Measurements from ENCODE around the gene HLF.
A peak's percentile ranks its signal among the peaks of the same experiment; 100 is the strongest.

The HLF gene, protein sequence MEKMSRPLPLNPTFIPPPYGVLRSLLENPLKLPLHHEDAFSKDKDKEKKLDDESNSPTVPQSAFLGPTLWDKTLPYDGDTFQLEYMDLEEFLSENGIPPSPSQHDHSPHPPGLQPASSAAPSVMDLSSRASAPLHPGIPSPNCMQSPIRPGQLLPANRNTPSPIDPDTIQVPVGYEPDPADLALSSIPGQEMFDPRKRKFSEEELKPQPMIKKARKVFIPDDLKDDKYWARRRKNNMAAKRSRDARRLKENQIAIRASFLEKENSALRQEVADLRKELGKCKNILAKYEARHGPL

DNA sequence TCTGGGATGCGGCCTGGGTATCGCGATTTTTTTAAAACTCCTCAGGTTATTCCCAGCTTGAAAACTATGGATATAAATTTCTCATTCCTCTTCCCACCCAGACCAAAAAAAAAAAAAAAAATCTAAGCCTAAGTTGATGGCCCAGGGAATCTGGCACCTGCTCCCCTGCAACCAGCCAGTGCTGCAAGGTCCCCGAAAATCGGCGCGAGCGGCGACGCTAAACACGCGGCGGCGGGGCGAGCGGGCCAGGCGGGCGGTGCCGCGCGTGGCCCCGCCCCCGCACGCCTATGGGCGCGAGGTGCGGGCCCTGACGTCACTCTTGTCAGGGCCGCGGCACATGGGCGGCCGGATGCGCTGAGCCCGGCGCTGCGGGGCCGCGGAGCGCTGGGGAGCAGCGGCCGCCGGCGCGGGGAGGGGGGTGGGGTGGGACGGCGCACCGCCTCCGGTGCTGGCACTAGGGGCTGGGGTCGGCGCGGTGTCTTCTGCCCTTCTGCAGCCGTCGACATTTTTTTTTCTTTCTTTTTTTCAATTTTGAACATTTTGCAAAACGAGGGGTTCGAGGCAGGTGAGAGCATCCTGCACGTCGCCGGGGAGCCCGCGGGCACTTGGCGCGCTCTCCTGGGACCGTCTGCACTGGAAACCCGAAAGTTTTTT is at the start of gene HLF:
TSS of gene HLF (plus strand) at position 316 of the 654 bp plus-strand sequence. CDS start 525 bp downstream, outside the sequence.
- in situ Hi-C loops (cut with HindIII; ENCODE audit: low pct_ligation_motif_present, low pct_unique_long_range_greater_than_20kb, low sequenced_read_pairs), result no loop called here
- DNase-seq, result peak; percentile 84

DNA sequence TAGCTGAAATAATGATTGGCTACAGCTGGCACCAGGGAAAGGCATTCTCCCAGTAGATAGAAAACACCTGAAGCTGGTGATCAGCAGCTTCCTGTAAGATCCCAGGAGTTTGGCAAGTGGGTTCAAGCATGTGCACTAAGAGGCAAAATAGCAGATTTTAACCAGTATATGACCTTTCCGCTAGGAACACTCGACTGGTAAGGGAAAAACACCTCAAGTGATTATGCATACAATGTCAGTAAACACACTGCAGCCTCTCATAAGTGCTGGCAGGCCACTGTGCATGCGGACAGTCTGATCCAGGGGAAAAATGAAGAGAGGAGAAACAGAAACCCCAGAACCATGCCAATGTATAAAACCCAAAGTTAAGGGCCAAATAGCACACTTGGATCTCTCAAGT is 49.0 kb upstream of the HLF start:
- in situ Hi-C loops (cut with HindIII; ENCODE audit: low pct_ligation_motif_present, low pct_unique_long_range_greater_than_20kb, low sequenced_read_pairs), result no loop called here
- DNase-seq, result no peak

DNA sequence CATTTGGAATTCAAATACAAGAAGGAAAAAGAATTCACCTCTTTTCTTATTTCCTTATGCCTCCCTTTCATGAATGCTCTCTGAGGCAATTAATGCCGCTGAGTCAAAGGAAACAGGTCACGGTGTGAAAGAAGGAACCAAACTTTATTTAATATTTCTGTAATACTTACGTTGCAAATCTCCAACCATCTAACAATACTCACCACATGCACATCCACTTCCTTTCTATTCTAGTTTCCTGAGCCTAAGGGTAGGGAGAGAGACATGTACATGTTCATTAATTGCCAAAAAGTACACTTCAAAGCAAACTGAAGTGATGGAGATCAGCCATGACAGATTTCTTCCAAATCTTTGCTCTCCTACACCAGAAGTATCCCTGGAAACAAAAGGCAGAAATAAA is 47.9 kb upstream of the HLF start:
- in situ Hi-C loops (cut with HindIII; ENCODE audit: low pct_ligation_motif_present, low pct_unique_long_range_greater_than_20kb, low sequenced_read_pairs), result no loop called here
- no peak for DNase-seq

DNA sequence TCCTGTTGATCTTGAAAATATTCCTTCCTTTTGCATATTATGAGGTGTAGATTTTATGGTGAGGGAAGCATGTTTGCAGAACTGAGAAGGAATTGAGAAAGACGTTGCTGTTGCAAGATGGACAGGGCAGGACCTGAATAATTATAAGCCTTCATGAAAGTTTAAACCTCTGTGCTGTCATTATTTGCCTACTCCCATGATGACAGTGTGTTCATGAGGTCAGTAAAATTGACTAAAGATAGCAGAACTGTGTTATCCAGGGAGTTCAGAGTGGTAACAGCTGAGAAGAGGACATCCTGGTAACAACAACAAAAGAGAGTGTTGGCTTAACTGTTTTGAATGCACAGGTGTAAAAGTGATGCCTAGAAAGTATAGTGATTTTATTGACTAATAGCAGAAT is 45.3 kb upstream of the HLF start:
- in situ Hi-C loops (cut with HindIII; ENCODE audit: low pct_ligation_motif_present, low pct_unique_long_range_greater_than_20kb, low sequenced_read_pairs), result no loop called here
- no peak for DNase-seq

DNA sequence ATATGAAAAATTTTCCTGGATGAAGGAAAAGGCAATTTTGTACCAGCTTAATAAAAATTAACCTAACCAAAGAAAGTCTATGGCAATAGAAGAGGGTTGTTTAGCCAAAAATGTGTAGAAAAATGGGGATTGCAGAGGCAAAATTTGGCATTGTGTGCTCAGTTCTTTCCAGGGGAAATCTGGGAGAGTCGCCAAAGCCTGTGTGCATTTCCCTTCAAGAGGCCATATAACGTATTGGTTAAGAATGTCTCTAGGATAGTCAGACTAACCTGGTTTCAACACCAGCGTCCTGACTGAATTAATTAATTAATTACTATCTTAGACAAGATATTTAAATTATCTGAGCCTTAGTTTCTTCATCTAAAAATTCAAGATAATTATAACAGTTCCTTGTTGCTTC is 44.8 kb upstream of the HLF start:
- in situ Hi-C loops (cut with HindIII; ENCODE audit: low pct_ligation_motif_present, low pct_unique_long_range_greater_than_20kb, low sequenced_read_pairs), result no loop called here
- DNase-seq, result no peak

DNA sequence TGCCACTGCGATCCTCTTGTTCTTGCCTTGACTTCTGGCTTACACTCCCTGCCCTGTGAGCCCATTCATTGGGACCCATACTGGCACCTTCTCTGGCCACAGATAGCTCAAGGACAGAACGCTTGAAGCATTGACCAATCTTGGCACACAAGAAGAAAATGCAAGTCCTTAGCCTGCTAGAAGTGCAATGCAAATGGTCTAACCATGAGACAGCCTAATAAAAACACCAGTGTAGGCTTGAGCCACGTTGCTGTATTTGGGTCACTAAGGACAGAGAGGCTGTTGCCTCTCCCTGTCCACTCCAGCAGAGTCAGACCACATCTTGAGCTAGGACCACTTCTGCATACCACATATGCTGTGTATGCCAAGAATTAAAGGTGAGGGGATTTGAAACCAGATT is 41.2 kb upstream of the HLF start:
- in situ Hi-C loops (cut with HindIII; ENCODE audit: low pct_ligation_motif_present, low pct_unique_long_range_greater_than_20kb, low sequenced_read_pairs), result no loop called here
- DNase-seq, result no peak

DNA sequence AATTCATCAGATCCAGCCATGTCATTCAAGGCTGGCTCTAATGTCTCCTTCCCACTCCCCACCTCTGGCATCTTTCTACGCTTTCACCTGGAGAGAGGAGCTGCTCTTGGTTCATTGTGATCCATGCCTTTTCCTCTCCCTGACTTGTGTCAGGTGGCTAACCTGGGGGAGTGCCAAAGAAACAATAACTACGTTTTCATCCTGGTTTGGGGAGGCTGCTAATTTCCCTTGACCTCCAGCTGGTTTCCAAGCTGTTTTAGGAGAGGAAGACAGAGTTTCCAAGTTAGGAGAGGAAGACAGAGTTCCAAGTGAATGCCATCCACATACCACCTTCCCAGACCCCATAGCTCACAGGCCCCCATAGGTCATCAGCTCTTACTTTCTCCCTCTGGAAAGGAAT is 40.0 kb upstream of the HLF start:
- DNase-seq, result no peak
- in situ Hi-C loops (cut with HindIII; ENCODE audit: low pct_ligation_motif_present, low pct_unique_long_range_greater_than_20kb, low sequenced_read_pairs), result no loop called here

DNA sequence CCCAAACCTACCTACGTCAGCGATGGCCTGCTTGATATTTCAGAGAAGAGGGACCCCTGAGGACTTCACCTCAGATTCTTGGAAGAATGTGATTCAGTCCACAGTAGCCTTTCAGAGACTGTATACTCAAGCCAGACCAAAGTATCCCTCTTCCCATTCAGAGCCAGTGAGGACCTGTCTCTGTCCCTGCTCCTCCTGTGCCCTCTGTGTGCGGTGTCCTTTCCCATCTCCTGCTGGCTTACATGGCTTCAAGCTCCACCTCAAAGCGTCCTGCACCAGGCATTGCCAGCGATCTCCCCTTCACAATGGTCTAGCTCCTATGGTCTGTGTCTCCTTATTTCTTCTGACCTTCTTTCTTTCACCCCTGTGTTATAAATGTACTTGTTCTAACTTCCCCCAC is 39.5 kb upstream of the HLF start:
- in situ Hi-C loops (cut with HindIII; ENCODE audit: low pct_ligation_motif_present, low pct_unique_long_range_greater_than_20kb, low sequenced_read_pairs), result no loop called here
- DNase-seq, result no peak

DNA sequence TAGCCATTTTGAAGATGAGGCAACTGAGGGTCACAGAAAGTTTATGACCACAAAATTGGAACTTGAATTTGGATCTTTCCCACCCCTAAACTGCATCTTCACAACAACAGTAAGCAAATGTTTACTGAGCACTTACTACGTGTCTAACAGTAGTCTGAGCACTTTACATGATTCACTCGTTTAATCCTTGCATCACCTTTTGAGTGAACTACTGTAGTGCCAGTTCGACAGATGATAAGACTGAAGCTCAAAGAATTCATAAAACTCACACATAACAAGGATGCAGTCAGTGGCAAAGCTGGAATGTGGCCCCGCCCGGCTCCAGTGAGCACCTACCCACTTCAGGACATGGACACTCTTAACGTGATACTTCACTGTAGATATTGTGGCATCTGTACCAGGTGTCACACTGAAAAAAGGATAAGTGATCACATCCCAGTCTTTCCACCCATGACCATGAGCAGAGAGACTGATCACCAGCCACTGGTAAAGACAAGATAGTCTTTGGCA is 36.0 kb upstream of the HLF start:
- no peak for DNase-seq
- in situ Hi-C loops (cut with HindIII; ENCODE audit: low pct_ligation_motif_present, low pct_unique_long_range_greater_than_20kb, low sequenced_read_pairs), result no loop called here

DNA sequence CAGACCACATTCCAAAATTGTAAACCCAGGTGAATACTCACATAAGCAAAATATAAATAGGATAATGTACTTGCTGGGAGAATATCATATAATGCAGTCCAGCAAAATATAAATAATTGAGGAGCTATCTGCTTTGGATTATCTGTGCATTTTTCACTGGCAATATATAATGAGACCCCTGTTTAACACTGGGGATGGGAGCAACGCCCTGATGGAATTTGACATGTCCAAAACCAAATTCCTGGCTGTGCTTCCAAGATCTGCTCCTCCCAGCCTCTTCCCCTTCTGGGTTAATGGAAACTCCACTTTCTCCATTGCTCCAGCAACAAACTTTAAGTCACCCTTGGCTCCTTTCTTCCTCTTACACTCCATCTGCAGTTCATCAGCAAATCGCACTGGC is 35.5 kb upstream of the HLF start:
- DNase-seq, result no peak
- in situ Hi-C loops (cut with HindIII; ENCODE audit: low pct_ligation_motif_present, low pct_unique_long_range_greater_than_20kb, low sequenced_read_pairs), result no loop called here

DNA sequence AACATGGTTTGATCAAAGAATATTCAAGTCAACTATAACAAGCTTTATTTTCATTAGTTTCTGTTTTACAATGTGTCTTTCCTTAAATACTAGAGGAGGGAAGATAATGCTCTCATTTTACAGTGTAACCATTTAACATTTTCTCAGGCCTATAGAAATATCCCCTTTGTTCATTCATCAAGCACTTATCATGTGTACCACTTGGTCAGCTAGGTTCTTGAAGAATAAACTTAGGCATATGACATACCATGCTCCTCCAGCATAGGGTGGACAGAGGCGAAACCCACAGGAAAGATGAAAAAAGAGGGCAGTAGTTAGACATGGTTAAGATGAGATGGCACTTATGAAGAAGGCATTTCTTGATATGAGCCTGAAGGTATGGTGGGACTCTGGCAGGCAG is 34.0 kb upstream of the HLF start:
- DNase-seq, result no peak
- in situ Hi-C loops (cut with HindIII; ENCODE audit: low pct_ligation_motif_present, low pct_unique_long_range_greater_than_20kb, low sequenced_read_pairs), result no loop called here

DNA sequence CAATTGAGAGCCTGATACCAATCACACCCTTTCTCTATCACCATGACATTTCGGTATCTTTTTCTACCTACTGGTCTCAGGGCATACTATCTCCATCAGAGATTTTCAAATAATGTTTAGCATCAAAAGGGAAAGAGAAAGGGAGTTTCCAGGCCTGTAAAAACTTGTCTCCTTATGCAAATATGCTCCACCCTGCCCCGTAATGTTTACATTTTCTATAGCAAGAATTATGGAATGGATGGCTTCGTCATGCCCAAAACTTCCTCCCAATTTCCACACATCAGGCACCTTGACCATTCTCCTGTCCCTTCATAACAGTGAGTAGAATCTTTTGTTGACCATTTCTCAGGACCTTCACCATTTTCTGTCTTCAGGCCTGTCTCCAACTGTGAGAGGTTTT is 30.9 kb upstream of the HLF start:
- in situ Hi-C loops (cut with HindIII; ENCODE audit: low pct_ligation_motif_present, low pct_unique_long_range_greater_than_20kb, low sequenced_read_pairs), result no loop called here
- no peak for DNase-seq

DNA sequence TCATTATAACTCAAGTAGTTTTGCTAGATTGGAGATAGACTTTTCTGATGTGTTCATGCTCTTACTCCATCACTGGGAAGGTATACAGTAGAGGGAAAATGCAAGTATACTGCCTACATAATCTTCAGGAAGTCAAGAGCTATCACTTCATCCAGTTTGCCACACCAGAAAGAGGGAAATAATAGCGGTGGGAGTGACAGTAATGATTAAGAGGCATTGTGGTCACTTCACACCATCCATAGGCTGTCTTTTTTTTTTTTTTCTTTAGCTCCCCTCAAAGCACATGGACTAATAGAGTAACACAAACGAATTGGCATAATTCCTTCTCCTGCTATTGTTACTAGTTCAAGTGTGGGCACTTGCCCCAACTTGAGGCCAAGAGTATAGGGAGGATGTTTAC is 28.4 kb upstream of the HLF start:
- in situ Hi-C loops (cut with HindIII; ENCODE audit: low pct_ligation_motif_present, low pct_unique_long_range_greater_than_20kb, low sequenced_read_pairs), result no loop called here
- DNase-seq, result no peak

DNA sequence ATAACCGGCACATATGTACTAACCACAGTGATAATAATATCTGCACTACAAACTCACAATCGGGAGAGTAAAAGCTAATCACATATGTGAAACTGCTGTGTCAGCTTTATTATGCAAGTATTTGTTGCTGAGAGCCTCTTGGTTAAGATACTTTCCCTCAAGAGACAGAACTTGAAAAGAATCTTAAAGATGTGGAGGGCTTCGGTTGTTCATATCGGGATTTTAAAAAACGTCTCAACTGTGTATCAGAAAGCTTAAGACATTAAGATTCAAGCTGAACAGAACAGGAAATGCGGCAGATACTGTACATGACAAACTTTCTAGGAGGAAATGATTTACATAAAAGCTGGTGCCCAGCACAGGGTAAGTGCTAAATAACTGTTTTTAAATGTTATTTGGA is 27.5 kb upstream of the HLF start:
- in situ Hi-C loops (cut with HindIII; ENCODE audit: low pct_ligation_motif_present, low pct_unique_long_range_greater_than_20kb, low sequenced_read_pairs), result no loop called here
- DNase-seq, result no peak

DNA sequence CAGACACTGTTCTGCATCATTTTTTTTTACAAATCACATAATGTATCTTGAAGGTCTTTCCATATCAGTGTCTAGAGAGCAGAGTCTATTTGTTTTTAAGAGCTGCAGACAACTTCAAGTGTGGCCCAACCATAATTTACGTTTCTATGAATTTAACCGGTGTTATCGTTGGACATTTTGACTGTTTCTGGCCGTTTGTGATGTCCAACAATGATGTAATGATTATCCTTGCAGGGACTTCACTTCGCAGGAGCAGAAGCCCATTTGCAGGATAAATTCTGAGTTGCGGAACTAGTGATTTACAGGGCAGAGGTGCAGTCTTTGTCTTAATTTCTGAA is 26.9 kb upstream of the HLF start:
- in situ Hi-C loops (cut with HindIII; ENCODE audit: low pct_ligation_motif_present, low pct_unique_long_range_greater_than_20kb, low sequenced_read_pairs), result no loop called here
- DNase-seq, result no peak

DNA sequence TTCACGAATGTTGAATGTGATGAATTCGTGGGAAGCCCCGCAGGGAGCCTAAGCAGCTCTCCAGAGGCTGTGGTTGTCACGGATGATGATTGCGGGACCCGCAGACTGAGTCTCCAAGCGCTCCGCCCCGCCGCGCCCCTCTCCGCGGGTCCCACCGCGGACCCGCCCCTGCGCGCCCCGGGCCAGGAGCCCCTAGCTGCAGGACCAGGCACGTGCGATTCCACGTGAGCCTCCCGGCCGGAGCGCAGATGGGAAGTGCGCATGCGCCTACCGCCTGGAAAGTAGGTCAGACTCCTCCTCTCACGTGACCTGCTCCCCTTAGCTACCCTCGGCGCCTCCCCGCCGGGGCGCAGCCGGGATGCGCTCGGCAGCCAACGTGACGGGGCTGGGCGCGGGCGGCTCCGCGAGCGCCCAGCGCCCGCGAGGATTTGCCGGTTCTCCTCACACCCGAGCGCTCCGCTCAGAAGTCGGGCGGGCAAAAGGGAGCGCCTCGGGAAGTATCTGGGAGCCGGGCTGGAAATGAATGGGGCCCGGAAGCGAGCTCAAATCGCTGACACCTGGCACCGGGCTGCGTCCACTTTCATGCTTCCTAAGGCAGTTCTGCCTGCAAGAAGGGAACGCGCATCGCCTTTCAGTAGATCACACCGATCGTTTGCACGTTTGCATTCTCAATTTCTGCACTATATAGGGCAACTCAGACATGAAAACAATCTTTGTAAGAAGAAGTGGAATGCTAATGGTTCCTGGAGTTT is 26.4 kb upstream of the HLF start:
- in situ Hi-C loops (cut with HindIII; ENCODE audit: low pct_ligation_motif_present, low pct_unique_long_range_greater_than_20kb, low sequenced_read_pairs), result no loop called here
- DNase-seq, result peak; percentile 92

DNA sequence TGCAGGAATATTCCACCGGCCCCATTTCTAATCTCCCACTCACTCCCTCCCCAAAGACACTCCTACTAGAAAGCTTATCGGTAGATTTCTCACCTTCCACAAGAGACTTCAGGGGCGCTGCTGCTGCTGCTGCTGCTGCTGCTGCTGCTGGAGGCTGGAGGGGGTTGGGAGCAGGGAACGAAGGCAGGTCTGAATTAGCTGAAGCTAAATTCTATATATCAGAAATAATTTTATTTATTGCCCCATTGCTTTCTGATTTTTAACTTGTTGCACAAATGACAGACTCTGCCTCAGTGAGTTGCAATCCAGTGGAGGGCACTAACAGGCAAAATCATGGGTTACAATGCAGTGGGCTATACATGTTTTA is 25.8 kb upstream of the HLF start:
- DNase-seq, result peak; percentile 23
- in situ Hi-C loops (cut with HindIII; ENCODE audit: low pct_ligation_motif_present, low pct_unique_long_range_greater_than_20kb, low sequenced_read_pairs), result no loop called here

DNA sequence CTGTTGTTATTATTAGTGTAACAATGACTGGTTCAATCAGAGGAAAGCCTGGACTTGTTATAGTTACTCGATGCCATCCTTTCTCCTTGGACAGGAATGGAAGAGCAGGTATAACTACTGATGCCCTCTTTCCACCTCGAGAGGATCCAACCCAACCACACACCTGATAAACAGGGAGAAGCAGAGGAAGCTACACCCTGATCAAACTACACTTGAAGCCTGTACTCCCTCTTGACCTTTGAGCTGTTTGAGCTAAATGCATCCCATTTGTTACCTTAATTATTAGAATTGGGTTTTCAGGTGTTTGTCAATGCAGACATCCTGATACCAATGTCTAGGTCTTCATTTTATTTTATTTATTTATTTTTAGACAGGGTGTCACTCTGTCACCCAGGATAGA is 23.7 kb upstream of the HLF start:
- in situ Hi-C loops (cut with HindIII; ENCODE audit: low pct_ligation_motif_present, low pct_unique_long_range_greater_than_20kb, low sequenced_read_pairs), result no loop called here
- DNase-seq, result no peak

DNA sequence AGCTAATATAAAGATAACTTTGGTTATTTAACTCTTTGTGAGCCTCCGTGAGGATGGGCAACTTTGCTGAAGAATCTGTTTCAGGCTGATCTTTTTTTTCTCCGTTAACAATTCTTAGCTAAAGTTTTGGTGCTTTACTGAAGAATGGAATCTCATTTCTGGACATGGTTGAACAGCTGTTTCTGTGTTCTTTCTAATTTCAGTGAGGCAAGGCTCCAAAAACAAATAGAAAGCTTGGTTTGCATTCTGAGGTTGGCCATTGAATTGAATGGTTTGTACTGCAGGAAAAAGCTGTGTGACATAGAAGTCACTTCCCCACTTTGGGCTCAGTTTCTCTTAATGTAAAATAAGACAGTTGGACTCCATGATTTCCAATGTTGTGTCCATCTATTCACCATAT is 22.3 kb upstream of the HLF start:
- in situ Hi-C loops (cut with HindIII; ENCODE audit: low pct_ligation_motif_present, low pct_unique_long_range_greater_than_20kb, low sequenced_read_pairs), result no loop called here
- DNase-seq, result no peak

DNA sequence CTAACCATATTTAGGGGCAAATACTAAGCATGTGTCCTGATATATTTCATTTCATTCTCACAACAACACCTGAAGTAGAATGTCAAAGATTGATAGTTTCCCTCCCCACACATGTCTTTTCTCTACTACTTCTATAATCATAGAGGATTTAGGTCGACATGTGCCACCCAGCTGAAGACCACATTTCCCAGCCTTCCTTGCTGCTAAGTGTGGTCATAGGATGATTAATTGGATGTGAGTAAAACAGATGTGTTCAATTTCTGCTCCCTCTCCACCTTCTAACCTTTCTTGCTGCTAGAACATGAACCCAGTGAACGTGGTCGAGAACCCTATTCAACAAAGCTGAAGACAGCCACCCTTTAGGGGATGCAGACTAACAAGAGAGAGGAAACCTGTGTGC is 18.8 kb upstream of the HLF start:
- no peak for DNase-seq
- in situ Hi-C loops (cut with HindIII; ENCODE audit: low pct_ligation_motif_present, low pct_unique_long_range_greater_than_20kb, low sequenced_read_pairs), result no loop called here
